GM12878 (cell line): ENCODE results near the gene FOXJ3. TPM values are rescaled to one million over a fixed set of nuclear protein-coding genes. Genes with fewer than 3 reads are reported as not detected.

Source experiments
- ATAC-seq: fragments of 200-7000 bp; cut with Tn5 transposase; 3 replicates; pipeline ENCODE4 v1.9.1; 2020; ENCODE audit warnings: mild to moderate bottlenecking, moderate library complexity
- BruUV-seq: library from RNA; stranded (reverse); fragments of 400-500 nt; replicated peaks from 2 replicates; lab custom pipeline; 2021; lab: Mats Ljungman, UMichigan
- CTCF ChIA-PET: fragments of 300-600 bp; sonication (Branson Sonifier 250); formaldehyde crosslinking; extraction: SDS; loops from one replicate; lab custom pipeline; 2021; ENCODE audit warnings: inconsistent platforms; lab: Yijun Ruan, JAX
- POLR2A ChIA-PET: fragments of 350-600 bp; formaldehyde crosslinking; extraction: SDS; loops from one replicate; lab custom pipeline; 2021; ENCODE audit warnings: inconsistent platforms; lab: Charles Lee
- RAD21 ChIA-PET: fragments of 300-600 bp; sonication (Branson Sonifier 250); formaldehyde crosslinking; loops from one replicate; lab custom pipeline; 2023; ENCODE audit warnings: antibody characterized with exemption; ENCODE audit not compliant: unreplicated experiment; lab: Charles Lee
- SMC1A ChIA-PET: fragments of 300-600 bp; sonication (Branson Sonifier 250); formaldehyde crosslinking; loops from one replicate; lab custom pipeline; 2023; ENCODE audit not compliant: unreplicated experiment, uncharacterized antibody; lab: Charles Lee
- DNase-seq: peaks from one replicate; pipeline ENCODE4 v3.0.0-alpha.2; 2011; ENCODE audit warnings: low read depth, low spot score
- FAIRE-seq: peaks from 3 replicates; lab custom pipeline; 2011; peaks lifted over from hg19 to GRCh38; lab: Jason Lieb, UNC
- H2AFZ ChIP-seq: 2 replicates; pipeline ENCODE4 v1.6.0; 2011; ENCODE audit warnings: low read depth, low read length, control low read depth; ENCODE audit not compliant: control insufficient read depth
- H3K27ac ChIP-seq: 2 replicates; pipeline ENCODE4 v1.5.1; 2011; ENCODE audit warnings: control low read depth; ENCODE audit not compliant: control insufficient read depth, insufficient read depth
- H3K27me3 ChIP-seq, 2 experiments: replicated peaks in 1 of 2; 2 replicates each; pipeline versions ENCODE4 v1.6.0 to v1.6.1; 2011; ENCODE audit warnings: low read length in 1 of 2; ENCODE audit not compliant: control insufficient read depth in 2 of 2, insufficient read depth in 2 of 2
- H3K36me3 ChIP-seq, 2 experiments: 2 replicates each; pipeline ENCODE4 v1.5.1; 2011; ENCODE audit warnings: low read length in 1 of 2; ENCODE audit not compliant: control insufficient read depth in 2 of 2, insufficient read depth in 2 of 2
- H3K4me1 ChIP-seq: 2 replicates; pipeline ENCODE4 v1.6.1; 2011; ENCODE audit warnings: mild to moderate bottlenecking, low read length, moderate library complexity, mixed read lengths; ENCODE audit not compliant: control insufficient read depth, insufficient read depth
- H3K4me2 ChIP-seq: 2 replicates; pipeline ENCODE4 v1.6.0; 2011; ENCODE audit warnings: control low read depth; ENCODE audit not compliant: control insufficient read depth, insufficient read depth
- H3K4me3 ChIP-seq: fragments of 200-600 bp; sonication (generic); 2 replicates; pipeline ENCODE4 v1.5.1; 2016
- H3K79me2 ChIP-seq: 2 replicates; pipeline ENCODE4 v1.6.0; 2011; ENCODE audit warnings: low read length; ENCODE audit not compliant: control insufficient read depth, insufficient read depth
- H3K9ac ChIP-seq: 2 replicates; pipeline ENCODE4 v1.8.0; 2011; ENCODE audit warnings: low read length, control low read depth, mixed read lengths; ENCODE audit not compliant: control insufficient read depth, insufficient read depth
- H3K9me3 ChIP-seq: replicated peaks from 3 replicates; pipeline ENCODE4 v1.5.1; 2011; ENCODE audit warnings: mild to moderate bottlenecking, low read length; ENCODE audit not compliant: control insufficient read depth, insufficient read depth
- H4K20me1 ChIP-seq: 2 replicates; pipeline ENCODE4 v1.6.0; 2011; ENCODE audit not compliant: control insufficient read depth, insufficient read depth
- BCL11A ChIP-seq: IDR thresholded peaks from 2 replicates; pipeline ENCODE4 v1.6.1; 2011; ENCODE audit warnings: low read depth, low read length
- ETV6 ChIP-seq, 2 experiments: fragments of 450-650 bp in 1 of 2; IDR thresholded peaks in 1 of 2; conservative IDR thresholded peaks in 1 of 2; 2 replicates each; pipeline ENCODE4 v1.6.1; 2014; ENCODE audit warnings: antibody characterized with exemption in 1 of 2, borderline replicate concordance in 1 of 2, low read depth in 1 of 2, mild to moderate bottlenecking in 1 of 2, moderate library complexity in 1 of 2
- IRF4 ChIP-seq: IDR thresholded peaks from 2 replicates; pipeline ENCODE4 v1.6.1; 2011; ENCODE audit warnings: low read depth, low read length
- NRF1 ChIP-seq: conservative IDR thresholded peaks from 2 replicates; pipeline ENCODE4 v1.6.1; 2011; ENCODE audit warnings: mild to moderate bottlenecking, low read depth, low read length, improper control_type of control experiment
- SIX5 ChIP-seq: IDR thresholded peaks from 2 replicates; pipeline ENCODE4 v1.6.1; 2011; ENCODE audit warnings: mild to moderate bottlenecking, low read depth, low read length, moderate library complexity; ENCODE audit not compliant: severe bottlenecking
- SREBF1 ChIP-seq: IDR thresholded peaks from 2 replicates; pipeline ENCODE4 v1.6.1; 2012; ENCODE audit warnings: mild to moderate bottlenecking, low read length
- TCF3 ChIP-seq: IDR thresholded peaks from 2 replicates; pipeline ENCODE4 v1.6.1; 2012; ENCODE audit warnings: low read depth, mild to moderate bottlenecking, low read length, borderline replicate concordance; ENCODE audit not compliant: insufficient read depth
- ZNF207 ChIP-seq: fragments of 450-650 bp; IDR thresholded peaks from 2 replicates; pipeline ENCODE4 v1.6.1; 2014; ENCODE audit warnings: antibody characterized with exemption, mild to moderate bottlenecking, borderline replicate concordance
- WGBS: methylation state at CpG from one replicate; pipeline ENCODE4 v1.1.6; 2016; ENCODE audit warnings: low lambda C conversion rate; ENCODE audit not compliant: insufficient replicate concordance, insufficient coverage; ENCODE audit errors: missing lambda C conversion rate; 5-methylcytosine and 5-hydroxymethylcytosine counted together
- in situ Hi-C: fragments of 300-500 bp; cut with MboI; formaldehyde crosslinking; loops from 9 replicates; pipeline ENCODE4 v1.14.3; 2018; ENCODE audit warnings: mixed read lengths
- intact Hi-C: fragments of 100-400 bp; cut with micrococcal nuclease; formaldehyde crosslinking; loops from one replicate; pipeline ENCODE4 v1.14.2; 2022; ENCODE audit not compliant: unreplicated experiment
- polyA plus RNA-seq, 11 experiments: library from polyadenylated mRNA; depleted of rRNA in 4 of 11; unstranded in 6 of 11; stranded (reverse) in 5 of 11; fragments of >200 nt; fragmentation: Nextera tagmentation in 4 of 11; fragmentation: Illumina TruSeq in 1 of 11; extraction: Ambion mirVana in 4 of 11; extraction: Trizol in 1 of 11; gene quantifications; 1 replicate in 1 of 11; 2 replicates in 10 of 11; pipeline versions ENCODE4 v1.2.1 to v1.2.3, GENCODE V29; 2011 to 2016; ENCODE audit warnings: inconsistent platforms in 2 of 11, missing spikeins in 2 of 11, low read depth in 1 of 11
- total RNA-seq, 4 experiments: library from RNA; depleted of rRNA in 3 of 4; stranded (reverse); fragments of >200 nt in 3 of 4; fragmentation: Illumina TruSeq in 1 of 4; extraction: Trizol in 1 of 4; gene quantifications; 2 replicates each; pipeline versions ENCODE4 v1.2.1 to v1.2.3, GENCODE V29; 2013 to 2021
- TF ChIP-seq, protein P1 (sequence below): fragments of 450-650 bp; IDR thresholded peaks from 2 replicates; pipeline ENCODE4 v1.6.1; 2017; ENCODE audit warnings: antibody characterized with exemption, mild to moderate bottlenecking, moderate library complexity
- TF ChIP-seq, protein P2 (sequence below): IDR thresholded peaks from 2 replicates; pipeline ENCODE4 v1.6.1; 2011; ENCODE audit warnings: borderline replicate concordance, low read depth, mild to moderate bottlenecking, moderate library complexity, low read length; ENCODE audit not compliant: insufficient read depth, poor library complexity, severe bottlenecking

FOXJ3 gene
- total and polyA plus RNA-seq, 10 of the 15 experiments (the other 5 are each of a cell fraction or from before 2014, with no cell fraction given), result 9.5 to 54.2 (median 24.7) TPM

DNA sequence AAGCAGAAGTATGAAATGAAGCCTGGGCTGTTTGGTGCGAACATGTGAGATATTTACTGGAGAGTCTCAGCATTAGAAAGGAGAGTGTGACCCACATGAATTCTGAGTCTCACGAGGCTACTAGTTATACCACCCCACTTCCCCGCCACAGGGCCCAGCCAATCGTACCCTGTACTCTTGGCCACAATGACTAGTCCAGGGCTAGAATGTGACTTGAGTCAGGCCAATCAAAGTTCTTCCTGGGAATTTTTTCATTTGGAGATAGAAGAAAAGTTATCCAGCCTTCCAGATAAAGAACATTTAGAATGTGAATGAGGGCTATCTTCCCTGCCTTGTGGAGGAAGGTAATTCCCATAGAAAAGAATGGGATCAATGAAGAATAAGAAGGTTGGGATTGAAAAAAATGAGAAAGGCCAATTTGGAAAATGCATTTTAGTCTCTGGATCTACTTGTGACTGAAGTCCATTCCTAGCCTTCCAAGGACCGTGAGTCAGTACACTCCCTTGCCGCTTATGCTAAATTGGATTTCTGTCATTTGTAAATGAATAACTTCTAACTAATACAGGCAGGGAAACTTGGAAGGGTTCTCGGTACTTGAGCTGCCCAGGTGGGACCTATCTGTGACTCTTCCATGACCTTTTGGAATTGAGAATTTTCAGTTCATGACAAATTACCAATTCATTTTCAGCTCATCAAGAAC lies 33.2 kb upstream of the FOXJ3 start:
- H3K79me2 ChIP-seq, result no peaks in the 10 kb centered on the region
- FAIRE-seq, result no peak
- no peaks in the 10 kb centered on the region for H4K20me1 ChIP-seq
- no peaks in the 10 kb centered on the region for H3K36me3 ChIP-seq
- ChIA-PET RAD21 (no interaction called here), CTCF (no interaction called here), SMC1A (no interaction called here)
- no peak overlapping the region for H3K4me3 ChIP-seq
- intact Hi-C loops (loop anchor here (10.0 kb wide), 1 partner anchor 207 kb away; no protein-coding TSS in a partner anchor), in situ Hi-C loops (no loop called here)
- DNase-seq, result no peak
- no peaks in the 10 kb centered on the region for H3K4me1 ChIP-seq
- H3K4me2 ChIP-seq, result no peak overlapping the region
- no peaks in the 10 kb centered on the region for H3K9me3 ChIP-seq
- BruUV-seq, result no TSS peak
- no peak overlapping the region for H3K9ac ChIP-seq
- TF ChIP-seq SIX5, result no peak
- TF ChIP-seq, protein P1, sequence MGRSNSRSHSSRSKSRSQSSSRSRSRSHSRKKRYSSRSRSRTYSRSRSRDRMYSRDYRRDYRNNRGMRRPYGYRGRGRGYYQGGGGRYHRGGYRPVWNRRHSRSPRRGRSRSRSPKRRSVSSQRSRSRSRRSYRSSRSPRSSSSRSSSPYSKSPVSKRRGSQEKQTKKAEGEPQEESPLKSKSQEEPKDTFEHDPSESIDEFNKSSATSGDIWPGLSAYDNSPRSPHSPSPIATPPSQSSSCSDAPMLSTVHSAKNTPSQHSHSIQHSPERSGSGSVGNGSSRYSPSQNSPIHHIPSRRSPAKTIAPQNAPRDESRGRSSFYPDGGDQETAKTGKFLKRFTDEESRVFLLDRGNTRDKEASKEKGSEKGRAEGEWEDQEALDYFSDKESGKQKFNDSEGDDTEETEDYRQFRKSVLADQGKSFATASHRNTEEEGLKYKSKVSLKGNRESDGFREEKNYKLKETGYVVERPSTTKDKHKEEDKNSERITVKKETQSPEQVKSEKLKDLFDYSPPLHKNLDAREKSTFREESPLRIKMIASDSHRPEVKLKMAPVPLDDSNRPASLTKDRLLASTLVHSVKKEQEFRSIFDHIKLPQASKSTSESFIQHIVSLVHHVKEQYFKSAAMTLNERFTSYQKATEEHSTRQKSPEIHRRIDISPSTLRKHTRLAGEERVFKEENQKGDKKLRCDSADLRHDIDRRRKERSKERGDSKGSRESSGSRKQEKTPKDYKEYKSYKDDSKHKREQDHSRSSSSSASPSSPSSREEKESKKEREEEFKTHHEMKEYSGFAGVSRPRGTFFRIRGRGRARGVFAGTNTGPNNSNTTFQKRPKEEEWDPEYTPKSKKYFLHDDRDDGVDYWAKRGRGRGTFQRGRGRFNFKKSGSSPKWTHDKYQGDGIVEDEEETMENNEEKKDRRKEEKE, result no peak
- TF ChIP-seq ZNF207, result no peak
- TF ChIP-seq BCL11A, result no peak
- no peak for TF ChIP-seq IRF4
- TF ChIP-seq TCF3, result no peak
- no peak for TF ChIP-seq ETV6 (conservative IDR thresholded peaks at IDR 0.05 in 1 of 2, IDR thresholded peaks at IDR 0.05 in 1 of 2; ENCODE audit: borderline replicate concordance in 1 of 2, low read depth in 1 of 2)
- TF ChIP-seq, protein P2, sequence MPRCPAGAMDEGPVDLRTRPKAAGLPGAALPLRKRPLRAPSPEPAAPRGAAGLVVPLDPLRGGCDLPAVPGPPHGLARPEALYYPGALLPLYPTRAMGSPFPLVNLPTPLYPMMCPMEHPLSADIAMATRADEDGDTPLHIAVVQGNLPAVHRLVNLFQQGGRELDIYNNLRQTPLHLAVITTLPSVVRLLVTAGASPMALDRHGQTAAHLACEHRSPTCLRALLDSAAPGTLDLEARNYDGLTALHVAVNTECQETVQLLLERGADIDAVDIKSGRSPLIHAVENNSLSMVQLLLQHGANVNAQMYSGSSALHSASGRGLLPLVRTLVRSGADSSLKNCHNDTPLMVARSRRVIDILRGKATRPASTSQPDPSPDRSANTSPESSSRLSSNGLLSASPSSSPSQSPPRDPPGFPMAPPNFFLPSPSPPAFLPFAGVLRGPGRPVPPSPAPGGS, result no peak
- no peak for TF ChIP-seq SREBF1
- no peak for TF ChIP-seq NRF1
- TF ChIP-seq, all 136 proteins: peak for 0
- H3K27me3 ChIP-seq, result peaks cover 2 to 3% of the 10 kb centered on the region in 2 experiments; a peak in 2 of 4 replicates
- ATAC-seq, result no peak
- 54% methylated on average over 7 of the region's 7 CpGs for WGBS
- POLR2A ChIA-PET, result no interaction called here
- H2AFZ ChIP-seq, result no peak overlapping the region
- no peak overlapping the region for H3K27ac ChIP-seq
